Activated naive CD4-positive, alpha-beta T cell treated with anti-CD3 and anti-CD28 coated beads, Interleukin-2, amount 50 U/mL, for 72 hours (primary cell): Measurements from ENCODE around the gene AGMO. TPM values are rescaled to one million over a fixed set of nuclear protein-coding genes. Genes with fewer than 3 reads are reported as not detected.

Experiments
- ATAC-seq, 2 donors: fragments of 150-1000 bp; cut with Tn5 transposase; 2 replicates each; pipeline ENCODE4 v1.10.0; 2021; ENCODE audit warnings: mild to moderate bottlenecking in 2 of 2, moderate library complexity in 2 of 2
- DNase-seq, 2 donors: peaks; one replicate each; pipeline ENCODE4 v3.0.0; 2021 to 2022; ENCODE audit warnings: low spot score in 2 of 2
- H3K27ac Mint-ChIP-seq, 2 donors: one replicate each; pipeline ENCODE4 v1.8.0; 2022; ENCODE audit warnings: mild to moderate bottlenecking in 2 of 2, mixed read lengths in 2 of 2
- H3K36me3 Mint-ChIP-seq, 2 donors: one replicate each; pipeline ENCODE4 v1.8.0; 2022; ENCODE audit warnings: mixed read lengths in 2 of 2
- H3K9me3 Mint-ChIP-seq, 2 donors: one replicate each; pipeline ENCODE4 v1.8.0; 2022; ENCODE audit warnings: mixed read lengths in 2 of 2
- total RNA-seq, 2 donors: library from RNA; stranded (reverse); gene quantifications; one replicate each; pipeline ENCODE4 v1.2.3, GENCODE V29; 2022

Gene AGMO
- total RNA-seq: not detected

DNA sequence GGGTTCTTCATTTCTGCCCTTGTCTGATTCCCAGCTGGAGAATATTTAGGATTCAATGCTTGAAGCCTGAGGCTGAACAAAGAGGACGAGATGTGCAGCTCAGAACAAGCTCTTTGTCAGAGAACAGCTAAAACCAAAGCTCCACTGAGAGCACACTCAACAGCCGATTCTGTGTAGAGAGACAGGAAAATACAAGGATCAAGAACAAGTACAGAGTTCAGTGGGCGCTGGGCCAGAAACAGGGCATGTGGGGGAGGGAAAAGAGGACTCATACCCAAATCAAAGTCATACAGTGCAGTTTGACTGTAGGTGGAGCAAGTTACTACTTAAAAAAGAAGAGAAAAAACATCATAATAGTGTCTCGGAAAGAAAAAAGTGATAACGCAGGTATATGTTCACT lies at the start of gene AGMO:
Gene AGMO (minus strand): TSS at position 181 of the 400 bp plus-strand sequence.
- Mint-ChIP-seq H3K27ac (no peak within 1 kb of the TSS), H3K9me3 (peaks cover 0 to 11% of the 10 kb centered on the region in 2 donors), H3K36me3 (no peaks in the 10 kb centered on the region)
- ATAC-seq (no peak), DNase-seq (no peak)

DNA sequence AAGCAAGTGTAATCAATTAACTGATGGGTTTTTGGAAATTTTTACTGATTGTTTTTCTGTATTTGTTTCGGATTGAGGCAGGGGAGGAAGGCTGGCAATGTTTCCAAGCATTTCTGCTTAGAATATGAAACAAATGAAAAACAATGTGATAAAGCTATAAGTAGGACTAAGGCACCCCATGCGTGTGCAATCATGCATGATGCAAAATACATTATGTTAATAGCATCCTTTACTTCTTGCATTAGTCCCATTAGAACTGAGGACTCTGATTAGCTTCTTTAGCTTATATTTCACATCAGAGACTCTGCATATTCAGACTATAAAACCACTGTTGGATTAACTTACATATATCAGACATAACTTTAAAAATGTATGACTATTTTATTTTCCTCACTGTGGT lies 48.7 kb upstream of the AGMO start:
- Mint-ChIP-seq H3K9me3 (peaks cover 0 to 4% of the 10 kb centered on the region in 2 donors), H3K27ac (no peak overlapping the region), H3K36me3 (no peaks in the 10 kb centered on the region)
- DNase-seq: no peak
- ATAC-seq: no peak

DNA sequence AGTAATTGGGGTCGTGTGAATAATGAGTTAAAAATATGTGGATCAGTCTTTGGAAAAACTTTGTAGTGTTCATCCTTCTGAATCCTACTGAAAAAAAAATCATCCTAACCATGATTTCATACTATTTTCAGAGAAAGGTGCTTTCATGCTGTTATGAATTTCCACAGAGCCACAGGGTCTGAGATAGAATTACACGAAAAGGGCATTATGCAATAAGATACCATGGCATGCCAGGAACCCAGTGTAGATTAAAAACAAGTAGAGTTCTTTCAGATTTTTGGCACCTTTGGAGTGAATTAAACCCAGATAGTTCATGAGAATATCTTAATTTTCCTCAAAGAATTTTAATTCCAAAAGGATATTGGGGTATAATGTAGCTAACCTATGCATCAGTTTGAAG lies 47.5 kb upstream of the AGMO start:
- Mint-ChIP-seq H3K36me3 (no peaks in the 10 kb centered on the region), H3K27ac (no peak overlapping the region), H3K9me3 (peaks cover 0 to 4% of the 10 kb centered on the region in 2 donors)
- ATAC-seq (no peak), DNase-seq (no peak)

DNA sequence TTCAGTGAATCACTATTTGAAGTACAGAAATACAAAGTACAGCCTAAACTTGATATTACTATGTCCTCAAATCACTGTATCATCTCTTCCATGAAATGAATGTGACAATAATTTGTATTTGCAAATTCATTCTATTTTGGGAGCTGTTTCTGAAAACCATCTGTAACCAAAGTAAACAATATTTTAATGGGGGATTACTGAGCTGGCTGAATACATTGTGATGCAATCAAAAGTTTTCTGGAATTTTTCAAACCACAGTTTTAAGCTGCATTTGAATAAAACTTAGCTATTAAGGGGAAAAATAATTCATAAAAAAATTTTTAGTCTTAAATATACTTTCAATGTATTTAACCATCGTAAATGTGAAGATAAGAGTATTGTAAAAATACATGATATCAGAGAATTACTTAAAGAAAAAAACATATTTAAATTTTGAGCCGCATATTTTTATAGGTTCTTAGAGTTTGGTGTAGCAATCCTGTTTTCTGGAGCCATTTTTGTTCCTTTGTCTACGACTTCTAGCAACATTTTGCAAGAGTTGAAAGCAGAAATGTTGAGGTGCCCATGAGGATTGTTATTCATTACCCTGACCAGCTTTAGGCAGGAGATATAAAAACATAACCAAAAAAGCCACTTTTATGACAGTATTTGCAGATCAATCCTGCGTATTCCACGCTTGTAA lies 45.9 kb upstream of the AGMO start:
- no peak overlapping the region for H3K27ac Mint-ChIP-seq
- H3K9me3 Mint-ChIP-seq: peaks cover 4 to 8% of the 10 kb centered on the region in 2 donors
- DNase-seq (no peak), ATAC-seq (no peak)
- H3K36me3 Mint-ChIP-seq: no peaks in the 10 kb centered on the region

DNA sequence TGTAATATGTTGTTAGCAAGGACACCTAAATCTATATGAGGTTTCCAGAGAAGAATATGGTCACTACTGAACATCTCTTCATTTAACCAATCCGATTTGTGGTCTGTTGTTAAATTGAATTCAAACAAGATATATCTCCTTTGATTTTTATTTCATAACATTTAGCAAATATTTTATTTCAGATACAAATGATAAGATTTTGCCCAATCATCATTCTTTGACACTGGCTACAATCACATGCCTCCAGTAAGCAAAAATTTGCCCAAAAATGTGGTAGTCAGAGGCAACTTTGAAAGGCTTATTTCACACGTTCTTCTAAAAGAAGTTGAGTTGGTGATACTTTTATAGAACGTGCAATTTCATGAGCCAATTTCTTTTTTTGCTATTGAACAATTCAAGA lies 44.7 kb upstream of the AGMO start:
- H3K27ac Mint-ChIP-seq: no peak overlapping the region
- H3K36me3 Mint-ChIP-seq: no peaks in the 10 kb centered on the region
- H3K9me3 Mint-ChIP-seq: peaks cover 4 to 8% of the 10 kb centered on the region in 2 donors
- DNase-seq: no peak
- no peak for ATAC-seq

DNA sequence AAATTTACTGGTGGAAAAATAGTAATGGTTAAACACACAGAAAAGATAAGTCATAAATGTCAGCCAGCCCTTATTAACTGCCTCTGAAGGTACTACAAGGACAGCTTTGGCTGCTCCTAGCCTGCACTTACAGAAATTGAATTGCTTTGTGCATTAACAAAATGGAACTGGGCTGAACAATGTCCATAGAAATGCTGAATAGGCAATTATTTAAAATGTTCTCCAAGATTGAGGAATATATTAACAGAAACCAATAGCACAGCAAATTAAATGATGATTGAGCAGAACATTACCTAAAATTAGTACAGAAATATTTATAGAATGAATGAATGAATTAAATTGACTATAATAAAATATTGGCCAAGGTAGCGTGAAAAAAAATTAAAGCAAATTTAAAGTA lies 42.4 kb upstream of the AGMO start:
- DNase-seq (no peak), ATAC-seq (no peak)
- Mint-ChIP-seq H3K9me3 (peaks cover 4 to 8% of the 10 kb centered on the region in 2 donors), H3K36me3 (no peaks in the 10 kb centered on the region), H3K27ac (no peak overlapping the region)

DNA sequence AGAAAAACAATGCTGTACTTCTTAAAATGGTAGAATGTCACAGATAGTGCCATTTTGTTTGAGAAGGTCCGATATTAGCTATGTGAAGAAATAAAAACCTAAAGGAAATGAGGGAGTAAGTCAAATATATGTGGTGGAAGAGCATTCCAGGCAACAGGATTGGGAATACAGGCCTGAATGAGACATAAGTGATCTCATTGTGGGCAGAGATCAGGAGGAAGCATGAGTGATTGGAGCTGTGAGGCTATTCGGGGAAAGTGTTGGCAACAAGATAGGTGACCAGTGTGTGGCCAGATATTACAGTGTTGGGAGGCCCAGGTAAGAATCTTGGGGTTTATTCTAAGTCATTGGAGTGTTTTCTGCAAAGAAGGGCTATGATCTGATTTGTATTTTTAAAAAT lies 41.3 kb upstream of the AGMO start:
- no peaks in the 10 kb centered on the region for H3K36me3 Mint-ChIP-seq
- no peak for ATAC-seq
- peaks cover 0 to 8% of the 10 kb centered on the region in 2 donors for H3K9me3 Mint-ChIP-seq
- no peak overlapping the region for H3K27ac Mint-ChIP-seq
- DNase-seq: no peak

DNA sequence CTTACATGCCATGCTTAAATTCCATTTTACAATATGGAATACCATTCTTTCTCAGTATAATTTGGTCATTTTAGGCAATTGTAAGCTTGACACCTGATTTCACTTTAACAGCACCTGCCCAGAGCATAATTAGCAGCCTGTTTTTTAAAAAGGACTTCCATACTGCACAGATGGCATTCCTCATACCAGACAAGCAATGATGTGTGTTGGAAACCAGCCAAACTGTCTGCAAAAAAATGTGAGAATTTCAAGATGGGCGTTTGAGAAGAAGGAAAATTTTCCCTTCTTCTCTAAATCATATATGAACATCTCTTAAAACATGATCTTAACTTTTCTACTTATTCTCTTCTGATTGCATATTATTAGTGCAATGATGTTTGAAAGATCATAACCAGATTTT lies 40.4 kb upstream of the AGMO start:
- H3K27ac Mint-ChIP-seq: no peak overlapping the region
- no peaks in the 10 kb centered on the region for H3K36me3 Mint-ChIP-seq
- ATAC-seq: no peak
- peaks cover 0 to 8% of the 10 kb centered on the region in 2 donors for H3K9me3 Mint-ChIP-seq
- no peak for DNase-seq

DNA sequence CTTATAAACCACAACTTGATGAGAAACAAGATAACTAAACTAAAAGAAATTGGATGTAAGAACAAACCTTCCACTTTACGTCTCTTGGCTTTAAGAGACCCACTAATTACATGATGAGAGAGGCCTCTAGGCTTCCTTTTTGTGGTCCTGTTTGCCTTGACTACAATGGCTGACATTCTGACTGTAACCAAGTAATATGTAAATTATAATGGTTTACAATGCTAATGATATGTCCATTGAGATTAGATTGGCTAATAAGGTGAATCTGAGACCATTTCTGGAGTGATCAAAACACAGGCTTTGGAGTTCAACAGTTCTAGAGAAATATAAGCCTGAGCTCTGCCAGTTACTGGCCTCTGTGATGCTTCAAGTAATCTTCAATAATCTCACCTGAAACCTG lies 39.4 kb upstream of the AGMO start:
- no peak for DNase-seq
- no peak for ATAC-seq
- no peak overlapping the region for H3K27ac Mint-ChIP-seq
- no peaks in the 10 kb centered on the region for H3K36me3 Mint-ChIP-seq
- peaks cover 4 to 8% of the 10 kb centered on the region in 2 donors for H3K9me3 Mint-ChIP-seq

DNA sequence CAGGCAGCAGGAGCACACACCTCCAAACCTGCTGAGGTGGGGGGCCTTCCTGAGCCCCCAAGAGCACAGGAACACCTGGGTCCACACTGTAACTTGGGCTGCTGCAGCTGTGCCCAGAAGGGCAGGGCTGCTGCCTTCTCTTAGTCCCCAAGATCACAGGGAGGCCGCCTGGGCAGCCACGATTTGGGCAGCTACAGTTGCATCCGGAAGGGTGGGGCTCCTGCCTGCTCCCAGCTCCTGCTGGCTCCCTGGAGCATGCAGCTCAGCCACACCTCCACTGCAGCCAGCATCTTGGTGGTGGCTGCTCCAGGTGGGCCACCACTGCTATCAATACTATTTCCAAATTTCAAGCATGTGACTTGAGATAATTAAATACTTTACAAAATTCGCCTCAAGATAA lies 38.5 kb upstream of the AGMO start:
- ATAC-seq (no peak), DNase-seq (no peak)
- Mint-ChIP-seq H3K9me3 (peaks cover 4 to 8% of the 10 kb centered on the region in 2 donors), H3K27ac (no peak overlapping the region), H3K36me3 (no peaks in the 10 kb centered on the region)

DNA sequence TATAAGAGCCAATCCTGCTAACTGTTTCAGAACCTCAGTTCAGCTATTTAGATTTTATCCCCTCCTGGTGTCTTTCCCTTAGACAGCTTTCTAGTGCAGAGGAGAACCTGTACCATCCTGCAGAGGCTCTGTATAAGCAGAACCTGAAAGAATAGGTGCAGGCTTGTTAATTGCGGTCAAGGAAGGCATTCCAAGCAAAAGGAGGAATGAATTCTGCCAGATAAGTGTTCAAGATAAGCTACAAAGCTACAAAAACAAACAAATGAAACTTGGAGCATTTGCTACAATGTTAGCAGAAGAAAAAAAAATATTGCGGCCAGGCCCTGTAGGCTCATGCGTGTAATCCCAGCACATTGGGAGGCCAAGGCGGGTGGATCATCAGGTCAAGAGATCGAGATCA lies 32.6 kb upstream of the AGMO start:
- no peak overlapping the region for H3K27ac Mint-ChIP-seq
- H3K9me3 Mint-ChIP-seq: peaks cover 9 to 15% of the 10 kb centered on the region in 2 donors
- no peak for ATAC-seq
- peaks cover 0 to 5% of the 10 kb centered on the region in 2 donors for H3K36me3 Mint-ChIP-seq
- DNase-seq: no peak

DNA sequence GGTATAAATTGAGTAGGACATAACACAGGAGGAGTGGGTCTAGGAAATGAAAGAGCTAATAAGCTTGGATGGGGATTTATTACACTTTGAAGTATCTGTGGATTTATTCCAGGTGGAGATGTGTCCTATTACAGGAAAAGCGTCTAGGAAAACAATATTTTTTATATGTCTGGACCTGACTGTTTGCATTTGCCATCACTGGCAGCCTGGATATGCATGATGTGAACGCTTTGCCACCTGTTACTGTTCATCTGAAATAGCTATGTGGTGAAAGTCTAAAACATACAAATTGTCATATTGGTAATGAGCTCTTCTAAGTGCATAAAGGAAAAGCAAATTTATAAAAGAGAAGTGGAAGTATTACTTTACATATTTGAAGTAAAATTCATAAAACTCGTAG lies 31.6 kb upstream of the AGMO start:
- DNase-seq (no peak), ATAC-seq (no peak)
- peaks cover 0 to 6% of the 10 kb centered on the region in 2 donors for H3K36me3 Mint-ChIP-seq
- peaks cover 14 to 18% of the 10 kb centered on the region in 2 donors for H3K9me3 Mint-ChIP-seq
- H3K27ac Mint-ChIP-seq: no peak overlapping the region

DNA sequence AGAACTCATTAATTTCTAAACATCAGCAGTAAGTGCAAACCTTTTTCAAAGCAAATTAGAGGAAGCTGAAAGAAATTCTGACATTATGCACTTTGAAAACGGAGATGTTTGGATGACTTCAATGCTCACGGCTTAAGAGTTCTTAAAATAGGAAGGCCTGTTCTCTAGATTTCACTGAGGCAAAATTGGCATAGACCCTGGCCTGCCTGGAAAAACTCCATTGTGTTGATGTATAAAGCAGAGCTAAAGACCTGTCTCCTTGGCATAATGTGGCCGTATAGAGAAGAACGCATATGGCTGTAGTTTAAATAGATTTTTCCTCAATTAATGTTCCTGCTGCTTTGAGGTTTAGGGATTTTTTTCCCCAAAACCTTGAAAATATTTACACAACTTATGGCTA lies 24.5 kb upstream of the AGMO start:
- no peak for DNase-seq
- no peak overlapping the region for H3K27ac Mint-ChIP-seq
- peaks cover 20% of the 10 kb centered on the region in 2 donors for H3K9me3 Mint-ChIP-seq
- peaks cover 0 to 14% of the 10 kb centered on the region in 2 donors for H3K36me3 Mint-ChIP-seq
- ATAC-seq: no peak

DNA sequence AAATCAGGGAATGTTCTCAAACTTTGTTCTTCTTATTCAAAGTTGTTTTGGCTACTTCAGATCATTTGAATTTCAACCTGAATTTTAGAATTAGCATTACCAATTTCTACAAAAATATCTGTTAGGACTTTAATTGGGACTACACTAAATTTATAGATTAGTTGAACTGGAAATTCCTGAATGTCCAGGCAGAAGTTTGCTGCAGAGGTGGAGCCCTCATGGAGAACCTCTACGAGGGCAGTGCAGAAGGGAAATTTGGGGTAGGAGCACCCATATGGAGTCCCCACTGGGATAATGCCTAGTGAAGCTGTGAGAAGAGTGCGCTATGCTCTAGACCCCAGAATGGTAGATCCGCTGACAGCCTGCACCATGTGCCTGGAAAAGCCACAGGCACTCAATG lies 22.8 kb upstream of the AGMO start:
- H3K9me3 Mint-ChIP-seq: peaks cover 20% of the 10 kb centered on the region in 2 donors
- ATAC-seq (no peak), DNase-seq (no peak)

DNA sequence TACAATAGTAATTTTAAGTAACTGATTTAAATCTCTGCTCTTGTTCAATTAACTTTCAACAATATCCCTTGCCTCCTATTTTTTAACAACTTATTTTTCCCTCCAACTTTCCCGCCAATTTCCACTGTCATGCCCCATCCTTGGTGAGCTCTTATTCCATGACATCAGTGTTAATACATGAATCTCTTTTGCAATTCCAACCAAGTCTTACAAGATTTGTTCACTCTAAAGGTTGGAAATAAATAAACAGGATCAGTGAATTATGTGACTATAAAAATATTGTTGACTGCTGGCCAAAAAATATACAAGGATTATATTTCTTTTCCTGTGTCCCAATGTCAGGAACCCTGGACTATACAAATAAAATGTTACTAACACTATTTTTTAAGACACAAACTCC lies 21.0 kb upstream of the AGMO start:
- Mint-ChIP-seq H3K36me3 (peaks cover 0 to 9% of the 10 kb centered on the region in 2 donors), H3K27ac (no peak overlapping the region), H3K9me3 (peaks cover 12 to 15% of the 10 kb centered on the region in 2 donors)
- ATAC-seq (no peak), DNase-seq (no peak)

More for the DNA sequence above, 22.8 kb upstream of the AGMO start:
- H3K36me3 Mint-ChIP-seq: peaks cover 0 to 14% of the 10 kb centered on the region in 2 donors
- no peak overlapping the region for H3K27ac Mint-ChIP-seq

DNA sequence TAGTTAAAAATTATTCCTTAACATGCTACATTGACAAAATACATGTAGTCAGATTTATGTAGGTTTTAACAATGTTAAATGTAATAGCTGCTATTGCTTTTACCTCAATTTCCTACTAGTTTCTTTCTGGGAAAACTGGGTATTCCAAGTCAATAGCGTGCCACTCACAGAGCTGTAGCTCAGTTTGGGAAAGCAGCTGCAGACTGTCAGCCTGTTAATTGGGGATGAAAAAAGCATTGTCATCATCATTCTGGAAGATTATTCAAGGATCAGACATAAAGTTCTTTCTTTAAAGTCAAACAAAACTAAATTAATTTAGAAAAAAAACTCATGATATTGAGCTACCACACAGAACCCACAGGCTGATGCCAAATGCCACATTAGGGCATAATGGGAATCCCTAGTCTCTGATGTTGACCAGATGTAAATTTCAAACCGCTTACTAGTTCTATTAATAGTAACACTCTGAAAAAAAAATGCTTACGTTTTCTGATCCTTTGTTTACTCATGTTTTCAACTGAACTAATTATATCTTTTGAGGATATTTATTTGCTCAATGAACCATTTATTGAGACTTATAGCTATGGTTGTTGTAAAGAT lies 19.6 kb upstream of the AGMO start:
- H3K27ac Mint-ChIP-seq: no peak overlapping the region
- ATAC-seq (no peak), DNase-seq (no peak)
- peaks cover 0 to 9% of the 10 kb centered on the region in 2 donors for H3K36me3 Mint-ChIP-seq
- peaks cover 17 to 19% of the 10 kb centered on the region in 2 donors for H3K9me3 Mint-ChIP-seq

DNA sequence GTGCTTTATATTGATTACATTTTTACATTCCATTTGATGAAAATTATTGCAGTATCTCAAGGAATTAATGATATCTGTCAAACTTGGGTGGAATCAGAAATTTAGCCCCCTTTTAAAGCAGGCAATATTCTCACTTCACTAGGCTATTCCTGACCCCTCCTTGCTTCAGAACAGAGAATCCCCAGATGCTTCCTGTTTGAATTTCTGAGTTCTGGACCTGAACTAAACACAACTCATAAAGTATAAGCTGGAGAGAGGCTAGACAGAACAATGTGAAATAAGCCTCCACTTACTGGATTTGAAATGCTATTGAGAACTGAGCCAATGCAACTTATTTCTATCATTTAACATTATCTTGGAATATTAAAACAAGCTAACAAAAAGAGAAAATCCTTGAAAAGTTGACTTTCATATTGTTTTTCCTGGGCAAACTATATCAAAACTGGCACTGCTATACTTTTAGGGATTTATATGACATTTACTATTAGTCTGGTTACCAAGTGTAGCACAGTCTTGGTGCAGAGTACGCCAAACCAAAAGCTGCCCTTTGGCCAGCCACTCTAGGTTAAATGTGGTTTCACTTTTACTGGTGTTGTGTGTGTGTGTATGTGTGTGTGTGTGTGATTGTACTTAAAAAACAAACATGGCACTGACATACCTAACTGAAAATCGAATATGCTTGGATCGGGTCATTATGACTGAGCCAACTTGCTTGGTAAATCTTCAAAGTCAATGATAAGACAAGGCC lies 19.0 kb upstream of the AGMO start:
- H3K36me3 Mint-ChIP-seq: peaks cover 0 to 9% of the 10 kb centered on the region in 2 donors
- no peak overlapping the region for H3K27ac Mint-ChIP-seq
- DNase-seq (no peak), ATAC-seq (no peak)
- H3K9me3 Mint-ChIP-seq: peaks cover 17 to 19% of the 10 kb centered on the region in 2 donors
